HK-2 (cell line): ENCODE data around the gene BLVRB.

Experiments
- DNase-seq: peaks from one replicate; pipeline ENCODE4 v3.0.0-alpha.2; 2018; ENCODE audit not compliant: unreplicated experiment

Gene BLVRB

GRCh38 chr19:40403262-40403984, 62.1 kb downstream of the BLVRB start:
- peak; percentile 97 for DNase-seq

GRCh38 chr19:40400559-40400958, 65.0 kb downstream of the BLVRB start:
- no peak for DNase-seq

GRCh38 chr19:40398417-40399131, 67.0 kb downstream of the BLVRB start:
- no peak for DNase-seq
